HG03175 (cell line): Measurements from ENCODE around the gene ADAMTS2.
A peak's percentile ranks its signal among the peaks of the same experiment; 100 is the strongest.

ENCODE experiments used
- ATAC-seq: cut with Tn5 transposase; IDR thresholded peaks from one replicate; pipeline ENCODE4 v1.9.1; 2021; ENCODE audit warnings: mild to moderate bottlenecking, moderate library complexity; ENCODE audit not compliant: unreplicated experiment

Gene ADAMTS2

GRCh38 chr5:179166886-179167841 lies 178.1 kb downstream of the ADAMTS2 start:
- ATAC-seq: peak; percentile 62

GRCh38 chr5:179166171-179166885 lies 178.9 kb downstream of the ADAMTS2 start:
- ATAC-seq: no peak

GRCh38 chr5:179165421-179166170 lies 179.7 kb downstream of the ADAMTS2 start:
- ATAC-seq: no peak

GRCh38 chr5:179164331-179165311 lies 180.6 kb downstream of the ADAMTS2 start:
- ATAC-seq: no peak

- ATAC-seq: no peak
Observed at GRCh38 chr5:179163236-179164155, 181.8 kb downstream of the ADAMTS2 start.

GRCh38 chr5:179162351-179163235 lies 182.7 kb downstream of the ADAMTS2 start:
- no peak for ATAC-seq

GRCh38 chr5:179161901-179162300 lies 183.4 kb downstream of the ADAMTS2 start:
- no peak for ATAC-seq

- ATAC-seq: no peak
Observed at GRCh38 chr5:179160584-179160983, 184.7 kb downstream of the ADAMTS2 start.

GRCh38 chr5:179158556-179158955 lies 186.7 kb downstream of the ADAMTS2 start:
- no peak for ATAC-seq

- no peak for ATAC-seq
Observed at GRCh38 chr5:179154991-179155955, 190.0 kb downstream of the ADAMTS2 start.

GRCh38 chr5:179154346-179154990 lies 190.8 kb downstream of the ADAMTS2 start:
- no peak for ATAC-seq

- ATAC-seq: no peak
Observed at GRCh38 chr5:179153921-179154345, 191.3 kb downstream of the ADAMTS2 start.

GRCh38 chr5:179153341-179153901 lies 191.8 kb downstream of the ADAMTS2 start:
- no peak for ATAC-seq

- no peak for ATAC-seq
Observed at GRCh38 chr5:179152941-179153340, 192.3 kb downstream of the ADAMTS2 start.

GRCh38 chr5:179152144-179152895 lies 192.9 kb downstream of the ADAMTS2 start:
- no peak for ATAC-seq
